IPS DF 4.7 (cell line): ENCODE results near the gene LLCFC1.

Source experiments
- DNase-seq: peaks from one replicate; pipeline ENCODE4 v3.0.0-alpha.2; 2013; ENCODE audit warnings: low spot score; ENCODE audit errors: extremely low read depth

Gene LLCFC1

GRCh38 chr7:142910031-142910433, 29.3 kb upstream of the LLCFC1 start:
- no peak for DNase-seq

- no peak for DNase-seq
Observed at GRCh38 chr7:142910481-142910880, 28.8 kb upstream of the LLCFC1 start.

- no peak for DNase-seq
Observed at GRCh38 chr7:142913051-142913450, 26.2 kb upstream of the LLCFC1 start.

DNA sequence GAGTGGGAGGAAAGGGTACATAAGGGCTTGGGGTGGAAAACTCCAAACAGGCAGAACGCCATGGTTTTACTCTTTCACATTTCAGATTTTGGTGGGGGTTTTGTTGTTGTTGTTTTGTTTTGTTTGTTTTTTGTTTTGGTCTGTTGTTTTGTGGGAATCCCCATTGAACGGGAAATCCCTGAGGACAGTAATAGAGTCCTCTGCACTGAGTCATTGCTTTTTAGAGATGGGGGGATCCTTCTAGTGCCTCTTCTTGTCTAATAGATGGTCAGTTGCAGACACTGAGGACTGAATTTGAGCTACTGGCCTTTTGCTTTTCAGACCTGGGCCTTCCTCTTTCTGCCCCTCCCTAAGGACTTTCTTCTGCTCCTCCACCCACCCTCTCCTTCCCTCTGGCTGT, 25.7 kb upstream of the LLCFC1 start:
- no peak for DNase-seq

DNA sequence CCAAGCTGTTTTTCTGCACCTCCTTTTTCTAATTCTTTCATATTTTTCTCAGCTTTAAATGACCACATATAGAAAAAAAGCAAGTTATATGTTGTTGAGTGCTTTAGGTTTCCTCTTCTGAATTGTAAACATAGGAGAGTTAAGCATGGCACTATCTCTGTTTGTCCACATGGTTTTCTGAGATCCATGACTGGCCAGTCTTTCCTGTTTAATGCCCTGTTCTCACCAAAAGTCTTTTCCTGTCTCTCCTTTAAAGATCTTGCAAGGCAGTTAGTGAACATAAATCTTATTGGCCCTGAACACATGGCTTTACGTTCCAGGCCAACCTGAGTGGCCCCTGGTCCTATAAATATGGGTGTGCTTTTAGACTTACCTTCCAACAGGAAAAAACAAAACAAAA, 25.2 kb upstream of the LLCFC1 start:
- DNase-seq, result no peak

DNA sequence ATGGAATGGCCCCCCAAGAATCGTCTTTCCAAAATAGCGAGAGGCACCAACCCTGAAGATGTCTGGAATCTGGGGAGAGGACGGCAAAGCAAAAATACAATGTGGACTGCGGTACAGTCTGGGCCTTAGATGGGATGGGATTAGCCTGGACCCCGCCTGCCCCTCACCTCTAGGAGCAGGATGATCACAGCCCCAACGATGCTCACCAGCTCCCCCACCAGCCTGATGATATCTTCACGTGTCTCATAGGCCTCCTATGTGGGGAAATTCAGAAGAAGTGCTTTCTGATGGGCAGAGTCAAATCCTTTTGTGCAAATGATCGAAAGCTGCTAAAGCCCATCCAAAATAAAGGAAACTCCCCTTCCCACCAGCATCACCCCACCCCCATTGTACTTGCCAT, 24.0 kb upstream of the LLCFC1 start:
- no peak for DNase-seq

- no peak for DNase-seq
Observed at GRCh38 chr7:142916508-142916907, 22.8 kb upstream of the LLCFC1 start.

- DNase-seq, result no peak
Observed at GRCh38 chr7:142917447-142917846, 21.8 kb upstream of the LLCFC1 start.

DNA sequence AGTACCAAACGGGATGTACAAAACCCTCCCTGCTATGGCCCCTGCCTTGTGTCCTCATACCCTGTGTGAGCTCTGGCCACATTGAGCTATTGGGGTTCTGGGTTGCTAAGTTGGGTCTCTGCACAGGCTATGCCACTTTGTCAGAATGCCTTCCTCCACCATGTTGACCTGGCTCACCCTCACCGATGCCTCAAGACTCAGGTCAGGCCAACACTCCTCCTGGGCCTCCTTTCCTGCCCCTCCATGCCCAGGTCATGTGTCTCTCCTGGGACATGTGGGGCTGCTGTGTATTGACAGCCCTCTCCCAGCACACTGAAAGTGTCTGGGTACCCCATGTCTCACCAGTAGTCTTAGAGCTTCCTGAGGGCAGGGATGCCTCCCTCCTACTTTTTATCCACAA, 20.4 kb upstream of the LLCFC1 start:
- DNase-seq, result no peak

- DNase-seq, result no peak
Observed at GRCh38 chr7:142919656-142920055, 19.6 kb upstream of the LLCFC1 start.

DNA sequence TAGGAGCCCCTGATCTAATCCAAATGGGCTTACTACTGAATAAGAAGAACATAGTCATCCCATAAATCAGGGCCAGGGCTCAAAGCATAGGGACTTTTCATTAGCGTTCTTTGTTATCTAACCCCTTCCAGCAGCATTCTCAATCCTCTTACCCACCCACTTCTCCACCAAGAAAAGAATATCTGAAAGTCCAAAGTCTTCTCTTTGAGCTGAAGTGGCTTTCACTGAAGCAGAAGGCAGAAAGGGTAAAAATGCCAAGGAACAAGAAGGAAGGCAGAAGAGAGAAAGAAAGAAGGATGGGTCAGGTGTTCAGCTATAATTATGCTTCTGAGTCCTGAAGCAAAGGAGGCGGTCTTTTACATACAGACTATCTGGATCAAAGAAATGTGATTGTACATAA, 15.9 kb upstream of the LLCFC1 start:
- no peak for DNase-seq

DNA sequence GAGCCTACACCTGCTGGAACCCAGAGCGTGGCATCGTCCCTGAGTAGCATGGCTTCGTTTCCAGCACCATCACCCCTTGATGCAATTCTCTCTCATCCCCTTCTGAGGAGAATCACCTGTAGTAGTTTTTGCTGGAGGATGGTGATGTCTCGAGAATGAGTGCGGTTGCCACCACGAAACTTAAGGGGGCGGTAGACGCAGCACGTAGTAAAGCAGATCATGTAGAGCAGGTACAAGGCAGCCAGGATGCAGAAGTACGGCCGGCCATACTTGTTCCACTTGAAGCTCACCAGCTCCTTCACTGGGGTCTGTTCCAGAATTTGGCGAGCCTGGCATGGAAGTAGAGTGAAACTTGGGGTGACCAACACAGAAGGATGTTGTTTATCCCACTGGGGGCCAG, 13.9 kb upstream of the LLCFC1 start:
- DNase-seq, result no peak

DNA sequence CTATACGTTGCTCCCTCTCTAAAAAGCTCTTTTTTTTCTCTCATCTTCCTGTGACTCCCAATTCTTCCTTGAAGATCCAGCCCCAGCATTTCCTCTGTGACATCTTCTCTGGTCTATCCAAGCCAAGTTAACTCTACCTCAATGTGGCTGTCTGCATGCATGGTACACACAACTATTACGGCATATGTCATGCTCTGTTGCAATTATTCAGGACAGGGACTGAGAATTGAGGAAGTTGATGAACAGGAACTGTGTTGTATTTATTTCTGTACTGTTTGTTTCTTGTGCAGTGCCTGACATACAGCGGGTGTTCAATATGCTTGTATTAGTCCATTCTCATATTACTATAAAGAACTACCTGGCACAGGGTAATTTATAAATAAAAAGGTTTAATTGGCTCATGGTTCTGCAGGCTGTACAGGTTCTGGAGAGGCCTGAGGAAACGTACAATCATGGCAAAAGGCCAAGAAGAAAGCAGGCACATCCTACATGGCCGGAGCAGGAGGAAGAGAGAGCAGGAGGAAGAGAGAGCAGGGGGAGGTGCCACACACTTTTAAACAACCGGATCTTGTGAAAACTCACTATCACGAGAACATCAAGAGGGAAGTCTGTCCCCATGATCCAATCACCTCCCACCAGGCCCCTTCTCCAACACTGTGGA, 12.1 kb upstream of the LLCFC1 start:
- no peak for DNase-seq

DNA sequence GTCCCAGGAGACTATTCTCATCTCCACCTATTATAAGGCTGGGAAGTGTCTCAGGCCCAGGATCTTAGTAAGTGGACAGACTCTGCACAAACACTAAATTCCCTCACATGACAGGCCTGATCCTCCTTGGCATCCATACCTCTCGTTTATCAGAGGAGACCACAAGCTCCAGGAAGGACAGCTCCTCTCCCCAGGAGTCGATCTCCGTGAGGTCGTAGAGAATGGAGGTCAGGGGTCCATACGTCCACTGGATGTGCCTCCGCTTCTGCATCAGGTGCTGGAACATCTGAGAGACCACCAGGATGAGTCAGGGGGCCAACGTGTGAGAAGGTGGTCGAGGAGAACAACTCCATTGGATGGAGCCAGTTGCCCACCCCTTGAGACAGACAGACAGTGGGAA, 11.3 kb upstream of the LLCFC1 start:
- no peak for DNase-seq

GRCh38 chr7:142930126-142930730, 9.1 kb upstream of the LLCFC1 start:
- no peak for DNase-seq

GRCh38 chr7:142932386-142933091, 6.7 kb upstream of the LLCFC1 start:
- DNase-seq, result no peak

DNA sequence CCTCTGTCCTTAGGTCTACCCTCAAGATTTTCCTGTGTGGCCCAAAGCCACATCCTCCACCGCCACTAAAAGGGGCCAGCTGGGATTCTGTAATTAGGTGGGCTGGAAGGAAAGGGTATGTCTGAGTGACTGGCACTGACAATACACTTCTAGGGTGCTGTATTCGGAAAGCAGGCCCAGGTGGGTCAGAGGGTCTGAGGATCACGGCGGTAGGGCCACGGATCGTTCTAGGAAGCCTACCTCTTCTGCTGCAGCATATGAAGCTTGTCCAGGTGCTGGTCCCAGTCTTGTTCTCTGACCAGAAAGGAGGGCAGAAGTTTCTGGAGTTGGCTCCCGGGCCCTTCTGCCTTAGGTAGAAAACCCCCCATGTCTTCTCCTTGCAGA, 6.2 kb upstream of the LLCFC1 start:
- no peak for DNase-seq

DNA sequence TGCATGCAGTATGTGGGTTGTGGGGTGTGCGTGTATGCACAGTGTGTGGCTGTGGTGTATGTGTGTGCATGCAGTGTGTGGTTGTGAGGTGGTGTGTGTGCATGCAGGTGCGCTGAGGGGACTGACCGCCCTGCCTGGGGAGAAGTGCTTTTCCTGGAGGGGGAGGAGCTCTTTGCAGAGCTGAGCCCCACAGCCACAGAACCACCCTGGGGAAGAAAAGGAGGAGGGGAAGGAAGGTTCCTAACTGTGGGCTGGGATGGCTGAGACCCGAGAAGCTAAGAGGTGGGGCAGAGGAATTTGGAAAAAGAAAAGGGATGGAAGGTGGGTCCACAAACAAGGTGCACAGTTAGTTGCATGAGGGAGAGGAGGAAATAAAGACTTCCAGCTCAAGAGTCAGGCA, 5.7 kb upstream of the LLCFC1 start, which contains the start of gene TRPV5:
TSS of gene TRPV5 (minus strand) at position 123 of the 400 bp plus-strand sequence. CDS start 287 bp downstream, outside the sequence.
- DNase-seq, result no peak

GRCh38 chr7:142934056-142934455, 5.2 kb upstream of the LLCFC1 start:
- no peak for DNase-seq

GRCh38 chr7:142935941-142936565, 3.2 kb upstream of the LLCFC1 start:
- no peak for DNase-seq

GRCh38 chr7:142938611-142939010, 673 bp upstream of the LLCFC1 start:
- DNase-seq, result no peak

GRCh38 chr7:142940966-142941535, 1.8 kb downstream of the LLCFC1 start:
- no peak for DNase-seq
